NT2/D1 (cell line): Measurements from ENCODE around the gene ARSD.

Source experiments
- YY1 ChIP-seq: IDR thresholded peaks from 2 replicates; pipeline ENCODE4 v1.6.1; 2011; ENCODE audit not compliant: insufficient read length, insufficient read depth
- ZNF274 ChIP-seq: IDR thresholded peaks from 2 replicates; pipeline ENCODE4 v1.6.1; 2011; ENCODE audit warnings: mild to moderate bottlenecking, low read depth, low read length

- TF ChIP-seq ZNF274 (no peak), YY1 (no peak)
These were observed 45.8 kb upstream of the ARSD start for GRCh38 chrX:2974961-2975360.
